ENCODE measurements around the gene PLD3. TPM values are rescaled to one million over a fixed set of nuclear protein-coding genes. Genes with fewer than 3 reads are reported as not detected.
"Not testable (repeated sequence)": the region's sequence is repeated elsewhere in the genome, so short reads cannot be mapped to it uniquely, and the experiment has no call there.

The PLD3 gene
- total and polyA plus RNA-seq, 2 donors (not counting 1 experiment from before 2014, with no cell fraction given) = 208 to 230 TPM

DNA sequence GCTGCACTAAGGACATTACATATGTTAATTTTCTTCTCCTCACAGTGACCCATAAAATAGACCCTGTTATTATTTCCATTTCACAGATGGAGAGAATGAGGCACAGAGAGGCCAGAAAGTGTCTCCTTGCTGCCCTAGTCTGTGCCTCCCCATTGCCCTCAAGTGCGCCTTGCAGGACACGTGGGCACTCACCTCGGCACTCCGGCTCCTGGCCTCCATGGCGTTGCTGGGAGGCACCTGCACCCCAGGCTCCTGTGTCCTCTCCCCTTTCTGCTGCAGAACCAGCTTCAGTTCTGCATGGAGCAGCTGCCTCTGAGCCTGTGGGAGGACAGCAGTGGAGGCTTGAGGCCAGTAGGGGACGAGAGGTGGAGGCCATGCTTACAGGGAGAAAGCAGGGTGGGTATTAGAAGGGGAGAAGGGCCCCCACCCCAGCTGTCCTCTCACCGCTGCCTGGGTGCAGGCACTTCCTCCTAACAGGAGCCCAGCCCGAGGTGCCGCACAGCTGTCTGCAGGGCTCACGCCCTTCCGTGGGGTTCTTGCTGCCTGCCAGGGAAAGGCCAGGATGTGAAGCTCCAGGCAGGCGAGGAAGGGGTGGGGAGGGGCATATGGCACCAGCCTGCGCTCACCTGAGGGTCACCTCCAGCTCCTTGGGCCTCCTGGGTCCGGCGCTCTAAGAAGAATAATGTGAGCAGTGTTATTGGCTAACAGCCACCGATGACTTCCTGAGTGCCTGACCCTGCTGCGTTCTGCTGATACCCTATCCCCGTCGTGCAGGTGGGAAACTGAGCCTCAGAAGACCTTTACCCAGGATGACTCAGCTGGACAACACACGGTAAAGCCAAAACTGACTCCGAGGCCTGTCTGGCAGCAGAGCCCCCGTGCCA is 59.5 kb downstream of the PLD3 start:
- no peak for DNase-seq (ENCODE audit: low read depth in 2 of 2)
- Histone ChIP-seq H2AFZ (ENCODE audit: low read length) (no peak overlapping the region), H3K9ac (ENCODE audit: insufficient read depth, low read length) (no peak overlapping the region), H3K9me3 (ENCODE audit: control insufficient read depth, insufficient read depth, low read depth, low read length) (no peaks in the 10 kb centered on the region), H3K4me2 (ENCODE audit: extremely low read depth, insufficient read depth, low read length) (no peak overlapping the region), H3K4me1 (ENCODE audit: control insufficient read depth, extremely low read depth, insufficient read depth, low read length) (no peaks in the 10 kb centered on the region), H4K20me1 (ENCODE audit: control insufficient read depth, extremely low read depth, insufficient read depth, low read length) (no peaks in the 10 kb centered on the region), H3K4me3 (replicated peaks in 1 of 4; ENCODE audit: control extremely low read depth in 1 of 4, insufficient read depth in 1 of 4, low read depth in 3 of 4, low read length in 4 of 4) (no peak overlapping the region), H3K79me2 (ENCODE audit: control insufficient read depth, insufficient read depth, low read length) (no peaks in the 10 kb centered on the region), H3K27ac (ENCODE audit: insufficient read depth, low read length) (no peak overlapping the region), H3K27me3 (ENCODE audit: control insufficient read depth, insufficient read depth, low read length) (no peaks in the 10 kb centered on the region), H3K36me3 (ENCODE audit: control insufficient read depth, insufficient read depth, low read length) (no peaks in the 10 kb centered on the region)
- TF ChIP-seq, protein P1, sequence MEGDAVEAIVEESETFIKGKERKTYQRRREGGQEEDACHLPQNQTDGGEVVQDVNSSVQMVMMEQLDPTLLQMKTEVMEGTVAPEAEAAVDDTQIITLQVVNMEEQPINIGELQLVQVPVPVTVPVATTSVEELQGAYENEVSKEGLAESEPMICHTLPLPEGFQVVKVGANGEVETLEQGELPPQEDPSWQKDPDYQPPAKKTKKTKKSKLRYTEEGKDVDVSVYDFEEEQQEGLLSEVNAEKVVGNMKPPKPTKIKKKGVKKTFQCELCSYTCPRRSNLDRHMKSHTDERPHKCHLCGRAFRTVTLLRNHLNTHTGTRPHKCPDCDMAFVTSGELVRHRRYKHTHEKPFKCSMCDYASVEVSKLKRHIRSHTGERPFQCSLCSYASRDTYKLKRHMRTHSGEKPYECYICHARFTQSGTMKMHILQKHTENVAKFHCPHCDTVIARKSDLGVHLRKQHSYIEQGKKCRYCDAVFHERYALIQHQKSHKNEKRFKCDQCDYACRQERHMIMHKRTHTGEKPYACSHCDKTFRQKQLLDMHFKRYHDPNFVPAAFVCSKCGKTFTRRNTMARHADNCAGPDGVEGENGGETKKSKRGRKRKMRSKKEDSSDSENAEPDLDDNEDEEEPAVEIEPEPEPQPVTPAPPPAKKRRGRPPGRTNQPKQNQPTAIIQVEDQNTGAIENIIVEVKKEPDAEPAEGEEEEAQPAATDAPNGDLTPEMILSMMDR (conservative IDR thresholded peaks at IDR 0.05 in 1 of 2, IDR thresholded peaks at IDR 0.05 in 1 of 2; ENCODE audit: low read depth in 1 of 2, low read length in 2 of 2) = no peak
- TF ChIP-seq EZH2 (IDR thresholded peaks at IDR 0.05; ENCODE audit: low read length, missing control alignments) = no peak

DNA sequence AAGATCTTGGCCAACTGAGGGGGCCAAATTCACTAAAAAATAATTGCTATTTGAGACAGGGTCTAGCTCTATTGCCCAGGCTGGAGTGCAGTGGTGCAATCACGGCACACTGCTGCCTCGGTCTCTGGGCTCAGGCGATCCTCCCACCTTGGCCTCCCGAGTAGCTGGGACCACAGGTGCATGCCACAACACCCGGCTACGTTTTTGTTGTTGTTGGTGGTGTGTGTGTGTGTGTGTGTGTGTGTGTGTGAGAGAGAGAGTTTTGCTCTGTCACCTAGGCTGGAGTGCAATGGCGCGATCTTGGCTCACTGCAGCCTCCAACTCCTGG is 60.1 kb downstream of the PLD3 start:
- H3K27me3 ChIP-seq (ENCODE audit: control insufficient read depth, insufficient read depth, low read length); H3K79me2 ChIP-seq (ENCODE audit: control insufficient read depth, insufficient read depth, low read length); H3K4me2 ChIP-seq (ENCODE audit: extremely low read depth, insufficient read depth, low read length); H3K4me1 ChIP-seq (ENCODE audit: control insufficient read depth, extremely low read depth, insufficient read depth, low read length); DNase-seq (ENCODE audit: low read depth in 2 of 2); H3K36me3 ChIP-seq (ENCODE audit: control insufficient read depth, insufficient read depth, low read length); H3K9me3 ChIP-seq (ENCODE audit: control insufficient read depth, insufficient read depth, low read depth, low read length); H2AFZ ChIP-seq (ENCODE audit: low read length); H3K9ac ChIP-seq (ENCODE audit: insufficient read depth, low read length); H3K4me3 ChIP-seq (replicated peaks in 1 of 4; ENCODE audit: control extremely low read depth in 1 of 4, insufficient read depth in 1 of 4, low read depth in 3 of 4, low read length in 4 of 4); H3K27ac ChIP-seq (ENCODE audit: insufficient read depth, low read length); H4K20me1 ChIP-seq (ENCODE audit: control insufficient read depth, extremely low read depth, insufficient read depth, low read length): not testable (repeated sequence)

DNA sequence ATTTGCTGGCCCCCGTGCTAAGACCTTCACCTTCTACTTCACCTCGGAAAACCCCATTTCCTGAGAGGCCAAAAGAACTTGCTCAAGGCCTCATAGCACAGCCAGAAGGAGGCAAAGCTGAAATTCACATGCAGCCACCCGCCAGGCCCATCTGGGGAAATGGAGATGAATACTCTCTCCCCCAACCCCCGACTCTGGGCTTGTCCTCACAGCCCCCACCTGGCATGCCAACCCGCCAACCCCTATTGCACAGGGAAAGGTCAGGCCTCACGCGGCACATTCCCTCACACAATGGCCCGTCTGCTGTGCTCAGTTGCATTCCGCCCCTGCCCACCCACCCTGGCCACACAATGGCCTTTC is 61.5 kb downstream of the PLD3 start:
- Histone ChIP-seq H3K4me1 (ENCODE audit: control insufficient read depth, extremely low read depth, insufficient read depth, low read length) (no peaks in the 10 kb centered on the region), H3K9ac (ENCODE audit: insufficient read depth, low read length) (no peak overlapping the region), H3K4me2 (ENCODE audit: extremely low read depth, insufficient read depth, low read length) (no peak overlapping the region), H3K9me3 (ENCODE audit: control insufficient read depth, insufficient read depth, low read depth, low read length) (no peaks in the 10 kb centered on the region), H3K79me2 (ENCODE audit: control insufficient read depth, insufficient read depth, low read length) (no peaks in the 10 kb centered on the region), H3K27ac (ENCODE audit: insufficient read depth, low read length) (no peak overlapping the region), H3K36me3 (ENCODE audit: control insufficient read depth, insufficient read depth, low read length) (no peaks in the 10 kb centered on the region), H4K20me1 (ENCODE audit: control insufficient read depth, extremely low read depth, insufficient read depth, low read length) (no peaks in the 10 kb centered on the region), H3K4me3 (replicated peaks in 1 of 4; ENCODE audit: control extremely low read depth in 1 of 4, insufficient read depth in 1 of 4, low read depth in 3 of 4, low read length in 4 of 4) (no peak overlapping the region), H2AFZ (ENCODE audit: low read length) (no peak overlapping the region), H3K27me3 (ENCODE audit: control insufficient read depth, insufficient read depth, low read length) (no peaks in the 10 kb centered on the region)
- TF ChIP-seq, protein P1 (conservative IDR thresholded peaks at IDR 0.05 in 1 of 2, IDR thresholded peaks at IDR 0.05 in 1 of 2; ENCODE audit: low read depth in 1 of 2, low read length in 2 of 2) = no peak
- TF ChIP-seq EZH2 (IDR thresholded peaks at IDR 0.05; ENCODE audit: low read length, missing control alignments) = no peak
- DNase-seq (ENCODE audit: low read depth in 2 of 2) = no peak

All from fibroblast of lung (primary cell).